ENCODE data around the gene KCNMB2.

The KCNMB2 gene

GRCh38 chr3:178527981-178528380 is 8.3 kb upstream of the KCNMB2 start:
- TF ChIP-seq, protein P1, sequence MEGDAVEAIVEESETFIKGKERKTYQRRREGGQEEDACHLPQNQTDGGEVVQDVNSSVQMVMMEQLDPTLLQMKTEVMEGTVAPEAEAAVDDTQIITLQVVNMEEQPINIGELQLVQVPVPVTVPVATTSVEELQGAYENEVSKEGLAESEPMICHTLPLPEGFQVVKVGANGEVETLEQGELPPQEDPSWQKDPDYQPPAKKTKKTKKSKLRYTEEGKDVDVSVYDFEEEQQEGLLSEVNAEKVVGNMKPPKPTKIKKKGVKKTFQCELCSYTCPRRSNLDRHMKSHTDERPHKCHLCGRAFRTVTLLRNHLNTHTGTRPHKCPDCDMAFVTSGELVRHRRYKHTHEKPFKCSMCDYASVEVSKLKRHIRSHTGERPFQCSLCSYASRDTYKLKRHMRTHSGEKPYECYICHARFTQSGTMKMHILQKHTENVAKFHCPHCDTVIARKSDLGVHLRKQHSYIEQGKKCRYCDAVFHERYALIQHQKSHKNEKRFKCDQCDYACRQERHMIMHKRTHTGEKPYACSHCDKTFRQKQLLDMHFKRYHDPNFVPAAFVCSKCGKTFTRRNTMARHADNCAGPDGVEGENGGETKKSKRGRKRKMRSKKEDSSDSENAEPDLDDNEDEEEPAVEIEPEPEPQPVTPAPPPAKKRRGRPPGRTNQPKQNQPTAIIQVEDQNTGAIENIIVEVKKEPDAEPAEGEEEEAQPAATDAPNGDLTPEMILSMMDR (IDR thresholded peaks at IDR 0.05; ENCODE audit: low read depth, low read length, missing control alignments): no peak
- H3K4me3 ChIP-seq (replicated peaks; ENCODE audit: low read depth, low read length): no peak overlapping the region
- no peak for DNase-seq (ENCODE audit: extremely low read depth, low read depth)

DNA sequence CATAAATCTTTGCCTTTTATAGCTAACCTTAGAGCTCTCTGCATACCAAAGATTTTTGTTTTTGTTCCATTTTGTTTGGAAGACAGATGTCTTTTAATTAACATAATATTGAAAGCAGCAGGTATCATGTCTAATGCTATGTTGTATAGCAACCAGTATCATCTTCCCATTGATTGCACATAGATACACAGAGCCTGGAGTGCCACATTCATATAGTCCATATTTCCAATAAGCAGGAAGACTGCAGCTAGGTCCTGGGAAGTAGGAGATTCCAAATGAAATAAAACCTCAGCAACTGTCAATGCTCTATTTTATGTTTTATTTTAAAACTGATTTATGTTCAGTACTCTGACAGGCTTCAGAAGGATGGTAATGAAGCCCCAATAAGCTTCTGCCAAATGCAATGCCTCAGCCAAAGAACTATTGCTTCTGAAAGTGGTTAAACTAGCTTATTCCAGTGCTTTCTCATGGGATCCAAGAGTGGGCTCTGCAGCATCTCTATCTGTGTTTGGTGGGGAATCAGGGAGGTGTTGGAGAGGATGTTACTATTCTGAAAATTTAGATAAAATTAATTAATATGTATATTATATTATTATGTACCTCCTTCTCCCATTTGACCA is 6.5 kb upstream of the KCNMB2 start:
- no peak overlapping the region for H3K4me3 ChIP-seq (replicated peaks; ENCODE audit: low read depth, low read length)
- DNase-seq (ENCODE audit: extremely low read depth, low read depth): no peak
- TF ChIP-seq, protein P1 (IDR thresholded peaks at IDR 0.05; ENCODE audit: low read depth, low read length, missing control alignments): no peak

DNA sequence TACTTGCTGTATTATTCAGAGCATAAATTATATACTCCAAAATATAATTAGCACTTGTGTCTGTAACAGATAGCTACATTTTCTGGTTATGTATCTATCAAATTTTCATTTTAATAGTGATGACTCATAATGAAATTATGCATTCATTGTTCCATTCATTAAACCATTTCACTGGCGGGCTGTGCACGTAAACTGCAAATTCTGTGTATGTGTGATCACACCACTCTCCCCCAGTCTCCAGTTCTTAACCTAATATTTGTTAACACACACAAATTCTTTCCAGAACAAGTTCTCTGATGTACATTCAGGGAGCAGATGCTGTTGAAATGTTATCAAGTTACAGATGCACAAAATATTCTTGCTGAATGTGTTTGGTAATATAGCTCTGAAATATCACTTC is 3.8 kb upstream of the KCNMB2 start:
- TF ChIP-seq, protein P1 (IDR thresholded peaks at IDR 0.05; ENCODE audit: low read depth, low read length, missing control alignments): no peak
- H3K4me3 ChIP-seq (replicated peaks; ENCODE audit: low read depth, low read length): no peak overlapping the region
- DNase-seq (ENCODE audit: extremely low read depth, low read depth): no peak

DNA sequence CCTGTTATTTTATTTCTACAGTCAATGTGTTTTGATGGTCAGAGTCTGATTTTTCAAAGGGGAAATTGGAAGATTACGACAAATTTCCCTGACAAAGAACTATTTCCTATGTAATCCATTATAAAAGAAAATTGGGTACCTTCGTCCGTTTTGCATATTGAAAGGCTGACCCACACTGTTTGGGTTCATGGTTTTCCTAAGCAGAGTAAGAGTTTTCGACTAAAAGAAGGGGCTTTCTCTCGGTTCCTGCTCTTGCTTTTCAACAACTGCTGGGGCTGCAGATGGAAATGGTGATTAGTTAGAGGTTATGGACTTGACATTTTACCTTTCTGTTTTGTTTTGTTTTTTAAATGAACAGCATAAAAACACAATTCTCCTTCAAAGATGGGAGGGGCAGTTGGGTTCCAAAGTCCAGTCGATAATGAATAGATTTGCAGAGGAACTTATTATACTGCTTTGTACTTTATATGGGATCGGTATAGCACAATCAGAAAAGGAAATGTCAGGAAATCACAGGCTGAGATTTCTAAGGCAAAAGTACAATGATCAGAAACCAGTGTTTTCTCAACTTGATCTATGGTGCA is 978 bp downstream of the KCNMB2 start:
- TF ChIP-seq, protein P1 (IDR thresholded peaks at IDR 0.05; ENCODE audit: low read depth, low read length, missing control alignments): no peak
- peak overlapping the region; percentile 62 for H3K4me3 ChIP-seq (replicated peaks; ENCODE audit: low read depth, low read length)
- DNase-seq (ENCODE audit: extremely low read depth, low read depth): no peak

DNA sequence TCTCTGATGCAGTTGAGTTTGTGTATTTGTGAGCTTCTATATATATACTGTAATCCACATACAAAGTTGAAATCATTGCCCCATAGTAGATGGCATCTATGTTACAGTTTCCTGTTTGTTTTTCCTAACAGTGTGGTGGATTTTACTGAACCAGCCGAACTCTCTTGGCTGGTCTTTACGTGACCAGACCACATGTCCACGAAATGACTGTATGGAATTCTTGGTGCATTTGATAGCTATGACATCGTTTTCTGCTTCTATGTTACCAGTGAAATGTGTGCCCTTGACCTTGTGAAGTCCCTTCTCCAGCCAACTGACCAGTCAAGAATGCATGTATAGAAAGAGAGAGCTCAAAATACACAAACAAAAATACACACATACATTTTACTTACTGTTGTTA is 1.8 kb downstream of the KCNMB2 start:
- DNase-seq (ENCODE audit: extremely low read depth, low read depth): no peak
- H3K4me3 ChIP-seq (replicated peaks; ENCODE audit: low read depth, low read length): no peak overlapping the region; the same call in 1 of the 2 replicates
- TF ChIP-seq, protein P1 (IDR thresholded peaks at IDR 0.05; ENCODE audit: low read depth, low read length, missing control alignments): no peak

- TF ChIP-seq, protein P1 (IDR thresholded peaks at IDR 0.05; ENCODE audit: low read depth, low read length, missing control alignments): no peak
- DNase-seq (ENCODE audit: extremely low read depth, low read depth): no peak
- H3K4me3 ChIP-seq (replicated peaks; ENCODE audit: low read depth, low read length): no peak overlapping the region
Observed at GRCh38 chr3:178540184-178540583, 3.9 kb downstream of the KCNMB2 start.
